Progenitor cell of endocrine pancreas (in vitro differentiated cells): ENCODE measurements around the gene LHX3. TPM values are rescaled to one million over a fixed set of nuclear protein-coding genes. Genes with fewer than 3 reads are reported as not detected.

Experiments
- DNase-seq: peaks from one replicate; pipeline ENCODE4 v3.0.0; 2021; ENCODE audit warnings: low spot score; ENCODE audit not compliant: unreplicated experiment
- H3K27ac Mint-ChIP-seq: 2 replicates; pipeline ENCODE4 v1.8.0; 2021; ENCODE audit warnings: mild to moderate bottlenecking, moderate library complexity, mixed read lengths
- H3K27me3 Mint-ChIP-seq: 2 replicates; pipeline ENCODE4 v1.8.0; 2021; ENCODE audit warnings: mixed read lengths
- H3K36me3 Mint-ChIP-seq: 2 replicates; pipeline ENCODE4 v1.8.0; 2022; ENCODE audit warnings: mixed read lengths; ENCODE audit not compliant: insufficient read depth
- H3K4me1 Mint-ChIP-seq: 2 replicates; pipeline ENCODE4 v1.8.0; 2021; ENCODE audit warnings: low read depth, mixed read lengths
- H3K4me3 Mint-ChIP-seq: 2 replicates; pipeline ENCODE4 v1.8.0; 2021; ENCODE audit warnings: low read depth, mild to moderate bottlenecking, moderate library complexity, mixed read lengths
- H3K9me3 Mint-ChIP-seq: 2 replicates; pipeline ENCODE4 v1.8.0; 2021; ENCODE audit warnings: low read depth, mixed read lengths
- total RNA-seq: library from RNA; stranded (reverse); gene quantifications from 2 replicates; pipeline ENCODE4 v1.2.1, GENCODE V29; 2021
- TF ChIP-seq, protein P1 (sequence below): fragments of 200-600 bp; sonication (generic); IDR thresholded peaks from one replicate; pipeline ENCODE4 v1.5.0; 2021; ENCODE audit warnings: antibody characterized with exemption, mild to moderate bottlenecking; ENCODE audit not compliant: unreplicated experiment

Gene LHX3
- total RNA-seq, 1 donor from 2014 or later, result not detected

GRCh38 chr9:136147890-136148714 lies 56.8 kb downstream of the LHX3 start:
- no peak overlapping the region for H3K4me3 Mint-ChIP-seq
- H3K27ac Mint-ChIP-seq, result no peak overlapping the region
- DNase-seq, result no peak
- H3K36me3 Mint-ChIP-seq, result no peaks in the 10 kb centered on the region
- H3K9me3 Mint-ChIP-seq, result no peaks in the 10 kb centered on the region
- TF ChIP-seq, protein P1, sequence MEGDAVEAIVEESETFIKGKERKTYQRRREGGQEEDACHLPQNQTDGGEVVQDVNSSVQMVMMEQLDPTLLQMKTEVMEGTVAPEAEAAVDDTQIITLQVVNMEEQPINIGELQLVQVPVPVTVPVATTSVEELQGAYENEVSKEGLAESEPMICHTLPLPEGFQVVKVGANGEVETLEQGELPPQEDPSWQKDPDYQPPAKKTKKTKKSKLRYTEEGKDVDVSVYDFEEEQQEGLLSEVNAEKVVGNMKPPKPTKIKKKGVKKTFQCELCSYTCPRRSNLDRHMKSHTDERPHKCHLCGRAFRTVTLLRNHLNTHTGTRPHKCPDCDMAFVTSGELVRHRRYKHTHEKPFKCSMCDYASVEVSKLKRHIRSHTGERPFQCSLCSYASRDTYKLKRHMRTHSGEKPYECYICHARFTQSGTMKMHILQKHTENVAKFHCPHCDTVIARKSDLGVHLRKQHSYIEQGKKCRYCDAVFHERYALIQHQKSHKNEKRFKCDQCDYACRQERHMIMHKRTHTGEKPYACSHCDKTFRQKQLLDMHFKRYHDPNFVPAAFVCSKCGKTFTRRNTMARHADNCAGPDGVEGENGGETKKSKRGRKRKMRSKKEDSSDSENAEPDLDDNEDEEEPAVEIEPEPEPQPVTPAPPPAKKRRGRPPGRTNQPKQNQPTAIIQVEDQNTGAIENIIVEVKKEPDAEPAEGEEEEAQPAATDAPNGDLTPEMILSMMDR, result no peak
- no peaks in the 10 kb centered on the region for H3K4me1 Mint-ChIP-seq
- peaks cover 6% of the 10 kb centered on the region for H3K27me3 Mint-ChIP-seq

GRCh38 chr9:136147038-136147889 lies 57.7 kb downstream of the LHX3 start:
- no peaks in the 10 kb centered on the region for H3K9me3 Mint-ChIP-seq
- H3K27me3 Mint-ChIP-seq, result peaks cover 1% of the 10 kb centered on the region
- no peaks in the 10 kb centered on the region for H3K36me3 Mint-ChIP-seq
- peaks cover 2% of the 10 kb centered on the region for H3K4me1 Mint-ChIP-seq
- no peak for DNase-seq
- H3K27ac Mint-ChIP-seq, result no peak overlapping the region
- H3K4me3 Mint-ChIP-seq, result no peak overlapping the region
- TF ChIP-seq, protein P1, result no peak

Other genes starting within 250 kb of the LHX3 start
- 31.4 and 34.2 TPM in 2 replicates for gene UBAC1, start 243.8 kb downstream of the LHX3 start, total RNA-seq
- 11.6 and 12.9 TPM in 2 replicates for gene NACC2, start 109.8 kb downstream of the LHX3 start, total RNA-seq
- 39.2 and 39.5 TPM in 2 replicates for gene TMEM250, start 86.3 kb downstream of the LHX3 start, total RNA-seq
- 24.0 and 24.1 TPM in 2 replicates for gene QSOX2, start 40.7 kb upstream of the LHX3 start, total RNA-seq
- 1.2 and 1.4 TPM in 2 replicates for gene CCDC187, start 99.0 kb upstream of the LHX3 start, total RNA-seq
- gene GPSM1, start 122.4 kb upstream of the LHX3 start, total RNA-seq, result 79.2 and 82.2 TPM in 2 replicates
- gene DNLZ, start 158.6 kb upstream of the LHX3 start, total RNA-seq, result 16.2 and 18.4 TPM in 2 replicates
- gene CARD9, start 168.5 kb upstream of the LHX3 start, total RNA-seq, result 1.6 and 2.0 TPM in 2 replicates
- 22.3 and 23.7 TPM in 2 replicates for gene SNAPC4, start 195.0 kb upstream of the LHX3 start, total RNA-seq
- 68.3 and 70.9 TPM in 2 replicates for gene ENTR1, start 205.5 kb upstream of the LHX3 start, total RNA-seq
- 63.6 and 68.3 TPM in 2 replicates for gene PMPCA, start 205.5 kb upstream of the LHX3 start, total RNA-seq
- gene INPP5E, start 234.7 kb upstream of the LHX3 start, total RNA-seq, result 25.1 and 26.2 TPM in 2 replicates